GM12872 (cell line): ENCODE results near the gene ZNF134.

Experiments
- CTCF ChIP-seq: IDR thresholded peaks from 3 replicates; pipeline ENCODE4 v1.5.1; 2011; ENCODE audit warnings: low read depth, mild to moderate bottlenecking, low read length, moderate library complexity; ENCODE audit not compliant: insufficient read depth

Gene ZNF134

GRCh38 chr19:57620673-57621348 is 6.8 kb downstream of the ZNF134 start:
- TF ChIP-seq CTCF: no peak

- TF ChIP-seq CTCF: no peak
These were observed 9.0 kb downstream of the ZNF134 start for GRCh38 chr19:57623091-57623490.

- TF ChIP-seq CTCF: no peak
These were observed 19.2 kb downstream of the ZNF134 start, which contains the start of gene ZNF211 for GRCh38 chr19:57632987-57633831. Gene ZNF211, plus strand, starts transcription at chr19:57633168. Its CDS starts 179 bp downstream, at chr19:57633347.

- no peak for TF ChIP-seq CTCF
These were observed 19.7 kb downstream of the ZNF134 start for GRCh38 chr19:57633832-57634131.

- TF ChIP-seq CTCF: no peak
These were observed 23.3 kb downstream of the ZNF134 start for GRCh38 chr19:57637379-57637778.

- TF ChIP-seq CTCF: no peak
These were observed 27.7 kb downstream of the ZNF134 start for GRCh38 chr19:57641715-57642234.

- no peak for TF ChIP-seq CTCF
These were observed 28.5 kb downstream of the ZNF134 start for GRCh38 chr19:57642396-57643046.
